Activated T-cell treated with anti-CD3 and anti-CD28 coated beads, Interleukin-2, amount 50 U/mL, for 1 hour (primary cell): ENCODE measurements around the gene ORC2.
"Not testable (repeated sequence)": the region's sequence is repeated elsewhere in the genome, so short reads cannot be mapped to it uniquely, and the experiment has no call there.

Experiments used
- DNase-seq: peaks from one replicate; pipeline ENCODE4 v3.0.0-alpha.2; 2020

Gene ORC2

DNA sequence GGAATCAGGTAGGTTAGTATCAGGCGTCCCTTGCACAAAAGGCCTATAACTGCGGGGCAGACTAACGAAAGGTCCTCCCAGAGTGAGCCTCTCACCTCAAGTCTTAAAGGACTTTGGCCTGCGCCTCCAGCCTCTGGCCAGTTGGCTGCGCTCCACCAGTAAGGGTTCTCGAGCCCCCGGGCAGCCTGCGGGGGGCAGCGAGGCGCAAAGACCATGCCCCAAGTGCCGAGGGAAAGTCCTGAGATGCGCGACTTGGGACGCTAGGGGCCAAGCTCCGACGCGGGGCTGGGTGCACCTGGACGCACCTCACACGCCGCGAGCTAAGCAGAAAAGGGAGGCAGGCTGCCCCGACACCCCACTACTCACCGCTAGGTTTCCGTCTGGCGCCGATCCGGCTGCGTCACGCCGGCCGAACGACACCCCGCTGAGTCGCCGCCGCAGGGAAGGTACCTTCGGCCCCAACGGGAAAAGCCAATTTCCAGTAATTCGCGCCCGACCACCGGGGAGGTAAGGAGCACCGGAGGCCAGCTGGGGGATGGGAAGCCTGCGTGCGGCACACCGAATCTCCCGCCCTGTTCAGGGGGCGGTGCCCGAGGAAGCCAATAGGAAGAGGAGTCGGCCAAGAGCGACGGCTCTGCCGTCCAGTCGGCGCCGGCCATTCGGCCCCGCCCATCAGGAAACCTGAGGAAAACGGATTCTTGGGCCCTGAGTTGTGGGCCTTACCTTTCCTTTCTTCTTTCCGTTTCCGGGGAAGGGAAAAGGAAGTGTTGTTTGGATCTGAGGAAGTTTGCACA, at the start of gene ORC2:
ORC2 (minus strand) TSS at position 537 of the 794 bp plus-strand sequence. CDS start 5,537 bp downstream, outside the sequence.
- DNase-seq = peak; percentile 94

DNA sequence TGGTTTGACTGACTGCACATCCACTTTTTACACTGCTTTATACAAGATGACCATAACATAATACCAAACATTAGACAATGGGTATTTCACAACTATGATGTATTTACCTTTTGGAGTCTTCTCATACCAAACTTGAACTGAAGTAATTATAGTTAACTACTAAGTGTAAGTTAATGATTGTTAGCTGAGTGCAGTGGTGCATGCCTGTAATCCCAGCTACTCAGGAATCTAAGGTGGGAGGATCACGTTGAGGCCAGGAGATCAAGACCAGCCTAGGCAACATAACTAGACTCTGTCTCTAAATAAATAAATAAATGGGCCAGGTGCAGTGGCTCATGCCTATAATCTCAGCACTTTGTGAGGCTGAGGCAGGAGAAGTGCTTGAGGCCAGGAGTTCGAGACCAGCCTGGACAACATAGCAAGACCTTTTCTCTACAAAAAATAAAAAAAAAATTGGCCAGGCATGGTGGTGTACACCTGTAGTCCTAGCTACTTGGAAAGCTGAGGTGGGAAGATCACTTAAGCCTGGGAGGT, 44.9 kb upstream of the ORC2 start:
- DNase-seq = no peak

DNA sequence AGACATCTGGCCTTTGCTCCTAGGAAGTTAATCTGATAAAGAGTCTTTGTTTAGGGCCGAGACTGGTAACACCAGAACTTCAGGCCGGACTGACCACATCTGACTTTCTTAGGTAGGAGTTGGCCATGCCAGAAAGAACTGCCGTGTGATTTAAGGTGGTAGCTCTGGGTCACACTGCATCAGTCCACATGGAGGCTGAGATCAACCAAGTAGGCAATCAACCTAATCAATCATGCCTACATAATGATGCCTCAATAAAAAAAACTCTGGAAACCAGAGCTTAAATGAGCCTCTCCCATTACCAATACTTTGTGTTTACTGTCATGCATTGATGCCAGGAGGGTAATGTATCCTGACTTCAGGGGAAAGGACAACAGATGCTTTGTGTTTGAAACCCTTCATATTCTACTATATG, 44.1 kb upstream of the ORC2 start:
- no peak for DNase-seq

DNA sequence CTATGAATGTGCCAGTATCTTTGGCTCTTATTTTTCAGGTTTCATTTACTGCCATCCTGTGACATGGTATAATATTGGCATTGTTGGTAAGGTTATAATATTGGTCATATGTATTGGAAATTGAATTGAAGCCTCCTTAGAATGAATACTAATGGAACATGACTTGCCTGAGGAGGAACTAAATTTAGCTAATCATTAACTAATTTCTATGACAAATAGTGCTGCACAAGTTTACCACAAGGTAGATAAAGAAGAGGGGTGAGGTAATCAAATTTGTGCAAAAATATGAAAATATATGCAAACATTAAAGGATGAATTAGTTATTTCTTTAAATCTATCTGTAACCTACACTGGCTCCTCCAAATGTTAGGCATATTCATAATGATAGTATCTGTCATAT, 43.2 kb upstream of the ORC2 start:
- DNase-seq = no peak

DNA sequence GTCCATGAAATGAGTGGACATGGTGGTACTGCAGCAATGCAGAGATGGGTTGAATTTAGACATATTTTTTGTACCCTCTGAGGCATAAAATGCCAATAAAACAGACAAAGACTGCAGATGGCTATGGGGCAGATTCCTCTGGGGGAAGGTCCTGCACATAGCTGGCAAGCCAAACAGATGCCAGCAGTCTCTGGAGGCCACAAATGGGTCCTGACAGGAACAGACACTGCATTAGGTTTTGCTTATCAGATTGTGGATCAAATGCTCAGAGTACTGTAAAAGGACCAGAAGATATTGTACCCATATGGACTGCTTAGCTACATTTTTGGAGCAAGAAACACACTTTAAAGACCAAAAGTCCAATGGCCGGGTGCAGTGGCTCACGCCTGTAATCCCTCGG, 40.9 kb upstream of the ORC2 start:
- DNase-seq = no peak

DNA sequence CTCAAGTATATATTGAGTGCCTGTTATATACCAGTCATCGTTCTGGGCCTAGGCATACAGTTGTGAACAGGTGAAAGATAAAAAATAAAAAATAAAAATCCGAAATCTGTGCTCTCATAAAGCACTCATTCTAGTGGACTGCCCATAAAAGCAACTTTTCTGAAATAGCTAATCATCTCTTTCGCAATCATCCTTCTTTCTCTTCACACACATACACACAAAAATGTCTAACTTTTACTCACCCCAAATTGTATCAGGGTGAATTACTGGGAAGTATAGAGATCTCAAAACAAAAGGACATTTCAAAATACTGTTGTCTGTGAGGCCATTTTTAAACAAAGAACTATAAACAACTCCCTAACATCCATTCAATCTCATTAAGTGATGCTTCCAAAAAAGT, 29.6 kb upstream of the ORC2 start:
- no peak for DNase-seq

DNA sequence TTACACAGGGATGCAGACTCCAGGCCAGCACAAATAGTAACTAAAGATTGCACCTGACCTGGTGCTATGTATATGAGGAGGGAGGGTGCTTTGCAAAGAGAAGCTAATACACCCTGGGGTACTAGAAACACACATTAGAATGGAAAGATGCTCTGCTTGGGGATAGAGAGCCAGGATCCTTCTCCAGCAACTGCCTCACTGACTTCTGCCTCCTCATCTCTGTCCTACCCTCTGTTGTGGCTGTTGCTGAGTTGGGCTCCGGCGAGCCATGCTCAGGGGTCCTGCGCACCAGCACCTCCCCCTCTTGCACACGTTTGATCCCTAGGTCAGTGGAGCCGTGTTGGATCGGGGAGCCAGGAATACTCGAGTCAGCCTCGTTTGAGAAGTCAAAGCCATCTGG, 23.7 kb upstream of the ORC2 start:
- DNase-seq = no peak

DNA sequence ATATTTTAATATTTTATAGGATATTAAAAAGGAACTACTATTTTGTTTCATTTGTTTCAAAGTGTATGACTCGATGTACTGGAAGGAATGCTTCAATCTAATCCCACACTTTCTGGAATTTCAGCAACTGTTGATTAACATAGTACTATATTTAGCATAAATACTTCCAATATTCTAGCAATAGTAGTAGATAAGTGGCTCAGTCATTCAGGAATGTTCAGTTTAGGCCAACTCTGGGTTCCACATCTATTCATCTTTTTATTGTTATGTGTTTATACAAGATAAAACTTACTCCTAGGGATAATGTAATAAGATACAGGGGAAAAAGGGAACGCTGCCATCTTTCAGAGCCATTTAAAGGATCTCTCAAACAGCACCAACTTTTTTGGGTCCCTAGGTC, 22.3 kb upstream of the ORC2 start:
- DNase-seq = no peak

DNA sequence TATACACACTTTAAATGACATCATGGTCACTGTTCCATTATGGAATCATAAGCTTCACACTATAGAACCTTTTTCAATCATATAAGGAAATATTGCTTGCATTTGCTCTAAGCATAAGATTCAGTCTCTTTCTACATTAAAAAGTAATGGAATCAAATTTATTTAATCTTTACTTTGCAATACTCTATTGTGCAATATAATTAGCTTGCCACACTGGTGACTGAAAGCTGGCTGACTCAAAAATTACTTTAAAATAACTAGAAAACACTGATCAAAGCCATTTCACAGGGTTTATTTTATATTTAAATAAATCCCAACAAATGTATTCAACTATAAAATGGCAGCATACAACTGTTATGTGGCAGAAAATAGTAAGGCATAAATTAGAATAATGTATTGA, 13.2 kb upstream of the ORC2 start:
- no peak for DNase-seq

DNA sequence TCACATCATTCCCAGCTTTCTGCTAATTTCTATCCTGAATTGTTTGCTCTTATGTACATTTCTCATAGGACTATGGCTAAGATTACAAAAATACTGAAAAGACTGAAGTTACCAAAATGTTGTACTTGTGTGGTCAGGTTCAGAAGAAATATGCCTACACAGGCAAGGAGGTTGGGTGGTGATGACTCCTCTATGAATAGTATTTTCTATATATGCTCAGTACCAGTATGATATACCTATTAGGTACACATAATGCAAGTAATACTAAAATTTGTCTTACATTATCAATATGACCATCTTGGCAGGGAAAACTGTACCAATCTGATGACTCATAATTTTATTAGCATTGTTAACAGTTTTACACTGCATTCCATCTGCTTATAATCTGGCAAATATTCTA, 12.2 kb upstream of the ORC2 start:
- no peak for DNase-seq

DNA sequence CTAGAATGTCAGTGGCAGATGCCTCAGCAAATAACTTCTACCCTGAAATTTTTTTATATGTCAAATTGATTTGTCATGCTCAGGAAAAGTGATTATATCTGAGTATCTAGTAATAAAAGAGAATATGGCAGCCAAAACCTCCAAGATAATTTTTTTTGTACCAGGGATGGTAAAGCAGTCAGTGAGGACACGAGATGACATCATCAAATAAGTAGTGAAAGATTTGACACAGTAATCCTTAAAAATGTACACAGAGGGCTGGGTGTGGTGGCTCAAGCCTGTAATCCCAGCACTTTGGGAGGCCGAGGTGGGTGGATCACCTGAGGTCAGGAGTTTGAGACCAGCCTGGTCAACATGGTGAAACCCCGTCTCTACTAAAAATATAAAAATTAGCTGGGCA, 6.6 kb upstream of the ORC2 start:
- DNase-seq = not testable (repeated sequence)

DNA sequence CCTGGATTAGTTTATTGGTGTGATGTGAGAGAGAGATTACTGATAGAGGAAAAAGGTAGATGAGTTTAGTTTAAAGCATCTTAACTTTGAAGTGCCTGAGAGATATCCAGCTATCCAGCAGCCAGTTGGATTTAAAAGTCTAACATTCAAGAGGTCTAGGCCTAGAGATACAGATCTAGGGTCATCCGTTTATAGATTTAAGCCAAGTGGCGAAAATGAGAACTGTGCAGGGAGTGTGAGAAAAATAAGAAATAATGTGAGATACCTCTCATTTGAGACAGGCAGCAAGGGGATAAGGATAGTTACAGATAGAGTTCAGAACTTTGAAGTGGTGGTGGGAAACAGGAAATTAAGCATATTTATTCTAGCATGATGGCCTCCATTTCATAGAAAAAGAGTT, 5.3 kb upstream of the ORC2 start:
- DNase-seq = no peak

DNA sequence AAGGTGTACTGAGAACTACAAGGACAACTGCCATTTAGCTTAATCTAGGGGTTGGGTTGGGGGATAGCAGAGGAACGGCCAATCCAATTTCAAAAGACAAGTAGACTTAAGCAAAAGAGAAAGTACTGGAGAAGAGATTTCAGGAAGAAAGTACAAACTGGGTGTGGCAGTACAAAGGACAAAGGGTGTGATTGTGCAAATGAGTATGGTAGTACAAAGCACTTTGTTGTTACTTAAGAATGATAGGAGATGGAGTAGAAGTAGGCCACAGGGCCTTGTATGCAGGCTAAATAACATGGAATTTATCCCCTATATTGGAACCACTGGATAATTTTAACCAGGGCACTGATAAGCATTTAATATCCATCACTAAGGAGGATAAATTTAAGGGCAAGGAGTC, 4.7 kb upstream of the ORC2 start:
- DNase-seq = no peak

DNA sequence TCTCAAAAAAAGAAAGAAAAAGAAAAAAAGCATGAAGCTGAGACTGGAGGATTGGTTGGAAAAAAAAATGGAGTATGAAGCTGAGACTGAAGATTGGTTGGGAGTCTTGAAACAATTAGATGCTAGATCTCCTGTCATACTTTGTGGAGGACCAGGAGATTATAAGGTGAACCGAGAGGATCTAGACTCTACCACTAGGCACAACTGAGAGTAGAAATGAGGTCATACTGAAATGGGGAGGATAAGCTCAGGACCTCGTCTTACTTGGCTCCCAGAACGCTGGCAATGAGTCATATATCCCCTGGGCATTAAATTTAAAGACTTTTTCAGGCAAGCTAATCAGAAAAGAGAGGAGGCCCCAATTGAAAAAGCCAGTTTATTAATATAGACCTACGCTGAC, 3.3 kb upstream of the ORC2 start:
- DNase-seq = no peak

DNA sequence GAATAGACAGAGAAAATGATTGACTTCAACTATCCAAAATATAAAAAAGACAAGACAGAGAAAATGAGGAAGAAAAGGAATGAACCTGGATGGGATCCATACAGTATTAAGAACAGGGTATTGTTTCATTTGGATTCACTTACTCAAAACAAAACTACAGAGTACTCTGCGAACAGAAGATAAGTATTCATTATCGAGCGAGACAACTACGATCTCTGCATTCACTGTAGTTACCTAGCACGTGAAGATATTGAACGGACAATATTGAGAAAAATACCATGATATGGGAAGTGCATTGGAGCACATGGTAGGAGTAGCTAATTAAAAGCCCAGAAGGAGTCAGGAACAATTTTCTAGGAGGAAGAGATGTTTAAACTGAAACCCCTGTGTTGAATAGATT, 1.0 kb upstream of the ORC2 start:
- DNase-seq = no peak

DNA sequence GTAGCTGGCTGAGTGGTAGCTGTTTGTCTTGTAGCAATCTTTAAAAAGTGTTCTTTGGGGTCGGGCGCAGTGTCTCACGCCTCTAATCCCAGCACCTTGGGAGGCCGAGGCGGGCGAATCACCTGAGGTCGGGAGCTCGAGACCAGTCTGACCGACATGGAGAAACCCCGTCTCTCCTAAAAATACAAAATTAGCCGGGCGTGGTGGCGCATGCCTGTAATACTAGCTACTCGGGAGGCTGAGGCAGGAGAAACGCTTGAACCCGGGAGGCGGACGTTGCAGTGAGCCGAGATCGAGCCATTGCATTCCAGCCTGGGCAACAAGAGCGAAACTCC, 425 bp upstream of the ORC2 start:
- not testable (repeated sequence) for DNase-seq

DNA sequence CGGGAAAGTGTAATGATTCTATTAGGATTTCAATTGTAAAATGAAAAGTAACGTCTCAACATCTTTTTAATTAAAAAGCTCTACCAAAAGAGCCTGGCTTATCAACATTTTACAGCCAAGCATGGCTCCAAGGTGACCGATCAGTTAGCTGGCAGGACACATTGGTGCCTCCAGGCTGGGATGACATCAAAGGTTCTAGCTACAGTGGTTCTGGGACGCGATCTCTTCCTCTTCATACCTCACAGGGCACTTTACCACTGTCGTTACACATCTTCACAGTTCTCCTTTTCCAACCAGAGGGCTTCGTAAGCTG, 693 bp downstream of the ORC2 start:
- DNase-seq = no peak

DNA sequence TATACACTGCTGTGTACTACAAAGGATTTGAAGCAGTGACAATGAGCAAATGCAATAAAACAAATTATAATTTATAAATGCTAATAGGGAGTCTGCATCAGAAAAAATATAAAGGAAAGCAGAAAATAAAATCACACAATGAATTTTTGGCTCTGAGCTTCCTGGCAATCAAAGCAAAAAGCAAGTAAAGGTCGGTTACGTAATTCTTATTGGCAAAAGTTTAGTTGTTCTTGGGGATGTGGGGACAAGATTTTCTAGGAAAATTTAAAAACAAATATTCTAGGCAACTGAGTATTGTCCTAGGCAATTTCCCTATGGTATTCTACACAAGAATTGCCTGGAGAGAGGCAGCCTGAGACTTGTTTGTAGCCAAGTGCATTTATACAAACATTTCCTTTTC, 1.8 kb downstream of the ORC2 start:
- DNase-seq = no peak

DNA sequence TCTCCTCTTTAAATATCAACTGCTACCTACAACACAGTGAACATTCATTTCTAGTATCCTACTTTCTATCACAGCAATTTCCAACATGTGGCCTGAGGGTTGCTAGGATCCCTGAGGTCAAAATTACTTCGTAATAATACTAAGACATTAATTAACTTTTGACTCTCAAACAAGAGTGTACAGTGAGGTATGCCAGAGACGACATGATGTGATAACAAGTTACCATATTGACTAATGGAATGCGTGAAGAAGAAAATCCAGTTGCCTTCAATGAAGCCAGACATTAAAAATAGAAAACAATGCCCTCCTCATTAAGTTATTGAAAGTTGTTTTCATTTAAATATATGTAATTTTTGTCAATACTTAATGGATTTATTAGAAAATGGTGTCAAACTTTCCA, 13.1 kb downstream of the ORC2 start:
- no peak for DNase-seq

DNA sequence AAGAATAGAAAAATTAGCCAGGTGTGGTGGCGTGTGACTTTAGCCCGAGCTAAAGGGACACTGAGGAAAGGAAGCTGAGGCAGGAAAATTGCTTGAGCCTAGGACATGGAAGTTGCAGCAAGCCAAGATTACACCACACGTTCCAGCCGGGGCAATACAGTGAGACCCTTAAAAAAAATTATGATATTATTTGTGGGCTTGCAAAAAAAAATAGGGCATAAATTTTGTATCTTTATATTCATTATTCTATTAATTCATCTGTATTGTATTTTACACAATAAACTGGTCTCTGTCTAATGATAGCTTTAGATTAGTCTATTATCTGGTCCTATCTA, 18.1 kb downstream of the ORC2 start:
- DNase-seq = no peak

DNA sequence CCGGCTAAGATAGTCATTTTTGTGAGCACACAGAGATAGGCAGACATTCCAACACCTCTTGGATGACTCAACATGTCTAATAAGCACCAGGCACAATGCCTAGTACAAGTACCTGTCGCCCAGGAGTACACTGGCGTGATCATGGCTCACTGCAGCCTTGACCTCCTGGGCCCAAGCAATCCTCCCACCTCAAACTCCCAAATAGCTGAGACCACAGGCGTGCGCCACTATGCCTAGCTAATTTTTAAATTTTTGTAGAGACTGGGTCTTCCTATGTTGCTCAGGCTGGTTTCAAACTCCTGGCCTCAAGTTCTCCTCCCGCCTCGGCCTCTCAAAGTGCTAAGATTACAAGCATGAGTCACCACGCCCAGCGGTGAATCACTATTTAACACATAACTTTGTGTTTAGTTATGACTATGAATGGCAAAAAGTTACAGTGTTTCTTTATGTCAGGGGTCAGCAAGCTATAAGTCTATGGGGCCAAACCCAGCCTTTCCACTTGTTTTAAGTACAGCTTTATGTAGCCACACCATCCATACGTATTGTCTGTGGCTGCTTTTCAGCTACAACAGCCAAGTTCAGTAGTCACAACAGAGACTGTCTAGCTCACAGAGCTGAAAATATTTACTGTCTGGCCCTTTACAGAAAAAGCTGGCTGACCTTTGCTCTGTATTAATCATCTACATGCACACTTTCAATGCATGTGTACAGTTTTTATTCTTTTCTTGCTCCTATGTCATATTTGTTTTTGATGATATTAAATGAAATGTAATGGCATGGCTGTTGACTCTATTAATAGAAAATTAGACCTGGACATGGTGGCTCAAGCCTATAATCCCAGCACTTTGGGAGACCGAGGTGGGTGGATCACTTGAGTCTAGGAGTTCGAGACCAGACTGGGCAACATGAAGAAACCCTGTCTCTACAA, 18.7 kb downstream of the ORC2 start:
- no peak for DNase-seq

DNA sequence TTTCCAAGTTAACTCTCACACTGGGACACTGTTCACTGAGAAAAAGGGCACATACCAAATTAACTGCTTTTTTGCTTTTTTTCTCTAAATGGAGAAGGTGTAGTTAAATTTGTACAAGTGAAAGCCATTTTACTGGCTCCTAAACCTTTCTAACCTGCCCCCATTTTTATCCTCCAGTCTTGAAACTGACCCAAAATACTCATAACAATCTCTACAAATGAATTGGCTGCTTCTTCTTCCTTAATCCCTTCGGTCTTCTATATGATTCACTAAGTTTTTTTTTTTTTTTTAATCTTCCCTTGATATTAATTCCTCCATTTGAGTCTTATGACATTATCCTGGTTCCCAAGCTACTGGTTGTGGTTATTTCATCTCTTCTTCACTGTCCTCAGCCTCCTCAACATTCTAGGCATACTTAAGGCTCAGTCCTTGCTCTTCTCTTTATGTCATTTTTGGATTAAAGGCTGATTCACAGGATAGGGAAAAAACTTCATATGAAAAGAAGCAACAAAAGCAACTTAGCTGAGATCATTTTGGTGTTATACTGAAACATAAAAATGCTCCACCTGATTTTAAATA, 19.8 kb downstream of the ORC2 start:
- no peak for DNase-seq

DNA sequence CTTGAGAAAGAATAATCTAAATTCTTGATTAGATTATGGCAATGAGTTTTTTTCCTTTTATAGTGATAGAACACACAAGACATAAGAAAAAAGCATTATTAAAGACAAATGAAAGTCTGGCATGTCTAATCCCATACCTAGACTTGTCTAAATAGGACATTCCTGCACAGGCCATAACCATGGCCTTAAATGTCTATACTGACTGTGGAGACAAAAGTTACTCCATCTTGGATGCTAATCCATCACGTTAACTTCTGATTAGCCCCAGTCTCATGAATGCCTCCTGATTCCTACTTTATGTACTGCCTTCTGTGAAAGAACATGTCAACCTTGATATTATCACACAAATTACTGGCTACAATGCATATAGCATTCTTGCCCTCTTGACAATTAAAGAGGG, 23.6 kb downstream of the ORC2 start:
- no peak for DNase-seq
